Stimulated activated CD4-positive, alpha-beta T cell treated with anti-CD3 and anti-CD28 coated beads, Interleukin-4, amount 100 ng/mL, for 1 hour (primary cell): ENCODE data around the gene MCCC2.
"Not testable (repeated sequence)": the region's sequence is repeated elsewhere in the genome, so short reads cannot be mapped to it uniquely, and the experiment has no call there.

Experiments
- DNase-seq: peaks from one replicate; pipeline ENCODE4 v3.0.0-alpha.2; 2020

Gene MCCC2

DNA sequence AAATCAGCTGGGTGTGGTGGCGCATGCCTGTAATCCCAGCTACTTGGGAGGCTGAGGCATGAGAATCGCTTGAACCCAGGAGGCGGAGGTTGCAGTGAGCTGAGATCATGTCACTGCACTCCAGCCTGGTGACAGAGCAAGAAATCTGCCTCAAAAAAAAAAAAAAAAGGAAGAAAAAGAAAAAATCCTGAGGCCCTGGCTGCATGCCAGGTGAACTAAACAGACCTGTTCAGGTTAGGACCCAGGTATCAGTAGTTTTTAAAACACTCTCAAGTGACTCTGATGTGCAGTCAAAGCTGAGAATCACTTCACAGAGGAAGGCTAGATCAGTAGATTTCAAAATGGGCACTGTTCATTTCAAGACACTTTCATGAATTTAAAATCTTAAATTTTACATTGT is 77.5 kb downstream of the MCCC2 start:
- not testable (repeated sequence) for DNase-seq

DNA sequence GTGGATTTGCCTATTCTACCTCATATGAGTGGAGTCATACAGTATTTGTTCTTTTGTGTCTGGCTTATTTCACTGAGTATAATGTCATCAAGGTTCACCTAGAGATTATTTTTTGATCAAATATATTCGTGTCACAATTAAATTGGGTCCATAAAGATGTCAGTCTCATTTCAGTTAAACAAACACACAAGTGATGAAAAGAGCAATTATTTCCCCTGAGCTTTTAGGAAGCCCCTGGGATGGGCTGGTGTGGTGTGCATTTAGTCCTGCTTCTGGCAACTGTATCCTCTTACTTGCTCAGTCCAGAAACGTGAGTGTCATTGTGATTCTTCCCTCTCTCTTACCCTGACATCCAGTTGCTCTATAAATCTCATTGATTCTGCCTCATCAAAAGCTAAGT is 79.2 kb downstream of the MCCC2 start:
- no peak for DNase-seq

DNA sequence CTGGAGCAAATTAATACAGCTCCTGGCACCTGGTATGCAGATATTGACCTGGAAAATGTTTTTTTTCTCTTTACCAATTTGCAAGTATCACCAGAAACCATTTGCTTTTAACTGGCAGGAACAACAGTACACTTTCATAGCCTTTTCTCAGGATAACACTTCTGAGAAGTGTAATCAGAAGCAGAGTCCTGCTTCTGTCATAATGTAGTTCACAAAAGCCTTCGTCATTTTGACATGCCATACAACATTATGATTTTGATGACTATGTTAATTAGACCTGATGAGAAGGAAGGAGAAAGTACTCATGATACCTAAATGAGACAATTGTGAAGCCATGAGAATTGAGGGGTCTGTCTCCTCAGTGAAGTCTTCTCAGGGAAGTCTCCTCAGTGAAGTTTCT is 90.8 kb downstream of the MCCC2 start:
- no peak for DNase-seq

DNA sequence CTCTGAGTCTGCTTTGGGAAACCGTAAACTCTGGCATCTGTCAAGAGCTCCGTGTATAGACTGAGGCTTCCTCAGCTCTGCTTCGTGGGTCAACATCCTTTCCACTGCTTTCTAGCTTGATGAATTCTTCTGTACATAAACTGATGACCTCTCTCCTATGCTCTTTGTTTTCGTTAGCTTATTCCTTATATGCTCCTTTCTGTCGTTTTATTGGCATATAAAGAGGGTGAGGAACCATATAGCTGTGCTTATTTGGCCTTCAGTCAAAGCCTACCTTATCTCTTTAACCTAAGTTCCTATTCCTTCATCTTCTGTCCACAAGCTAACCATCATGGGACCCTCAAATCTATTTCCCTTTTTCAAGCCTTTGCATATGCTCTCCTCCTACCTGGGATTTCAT is 92.6 kb downstream of the MCCC2 start:
- DNase-seq = no peak

DNA sequence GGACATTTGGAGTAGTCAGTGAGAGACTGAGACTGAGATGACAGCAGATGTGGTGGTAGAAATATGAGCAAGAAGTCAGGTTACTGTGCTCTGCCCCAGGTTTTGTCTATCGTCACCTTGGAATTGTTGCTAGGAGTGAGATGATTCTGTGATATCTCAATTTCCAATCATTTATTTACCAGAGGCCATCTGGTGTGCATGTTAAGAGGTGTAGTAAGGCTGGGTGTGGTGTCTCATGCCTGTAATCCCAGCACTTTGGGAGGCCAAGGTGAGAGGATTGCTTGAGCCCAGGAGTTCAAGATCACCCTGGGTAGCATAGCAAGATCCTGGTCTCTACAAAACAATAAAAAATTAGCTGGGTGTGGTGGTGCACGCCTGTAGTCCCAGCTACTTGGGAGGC is 93.4 kb downstream of the MCCC2 start:
- no peak for DNase-seq

DNA sequence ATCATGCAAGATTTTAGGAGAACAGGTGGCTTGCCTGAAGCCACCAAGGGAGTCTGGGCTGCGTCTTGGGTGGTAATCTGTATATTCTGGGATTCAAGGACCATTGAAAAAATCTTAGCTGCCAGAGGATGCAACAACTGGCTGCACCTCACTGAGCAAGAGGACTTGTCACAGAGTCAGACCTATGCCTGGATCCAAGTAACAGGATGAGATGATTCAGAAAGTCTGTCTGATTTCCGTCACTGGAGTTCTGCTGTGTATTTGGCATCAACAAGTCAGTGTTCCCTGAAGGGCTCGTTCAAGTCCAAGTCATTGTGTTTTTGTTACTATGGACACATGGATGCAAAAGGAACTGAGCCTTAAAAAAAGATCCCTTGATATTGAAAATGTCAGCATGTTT is 94.2 kb downstream of the MCCC2 start:
- DNase-seq = no peak

DNA sequence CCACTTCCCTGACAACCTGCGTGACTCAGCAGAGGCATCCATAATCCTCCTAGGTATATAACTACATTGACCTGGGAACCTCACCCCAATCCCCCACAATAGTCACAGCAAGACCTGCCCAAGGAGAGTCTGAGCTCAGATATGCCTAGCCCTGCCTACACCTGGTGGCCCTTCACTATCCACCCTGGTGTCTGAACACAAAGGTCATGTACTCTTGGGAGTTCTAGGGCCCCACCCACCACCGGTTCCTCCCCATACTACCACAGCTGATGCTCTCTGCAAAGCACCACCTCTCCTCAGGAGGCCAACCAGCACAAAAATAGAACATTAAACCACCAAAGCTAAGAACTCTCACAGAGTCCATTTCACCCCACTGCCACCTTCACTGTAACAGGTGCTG is 97.2 kb downstream of the MCCC2 start:
- no peak for DNase-seq

DNA sequence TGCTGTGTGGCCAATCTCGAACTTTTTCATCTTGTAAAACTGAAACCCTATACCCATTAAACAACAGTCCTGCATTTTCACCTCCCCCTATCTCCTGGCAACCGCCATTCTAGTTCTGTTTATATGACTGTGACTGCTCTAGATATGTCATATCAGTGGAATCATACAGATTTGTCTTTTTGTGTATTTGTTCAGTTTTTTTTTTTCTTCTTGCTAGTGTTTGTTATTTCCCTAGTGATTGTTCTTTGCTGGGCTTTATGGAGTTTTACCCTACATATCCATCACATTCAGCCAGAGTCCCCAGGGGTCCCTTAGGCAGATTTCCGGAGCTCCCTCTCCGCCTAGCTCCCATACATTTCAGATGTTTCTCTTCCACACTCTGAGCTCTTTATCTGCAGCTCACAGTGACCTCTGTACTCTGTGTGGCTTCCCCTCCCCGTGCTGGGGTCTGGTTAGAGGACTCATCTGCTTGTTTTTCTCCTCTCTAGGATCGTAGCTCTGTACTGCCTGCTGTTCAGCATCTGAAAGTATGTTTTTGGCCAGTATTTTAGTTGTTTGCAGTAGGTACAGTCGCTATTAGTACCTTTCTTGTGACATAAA is 106.8 kb downstream of the MCCC2 start:
- DNase-seq = no peak

DNA sequence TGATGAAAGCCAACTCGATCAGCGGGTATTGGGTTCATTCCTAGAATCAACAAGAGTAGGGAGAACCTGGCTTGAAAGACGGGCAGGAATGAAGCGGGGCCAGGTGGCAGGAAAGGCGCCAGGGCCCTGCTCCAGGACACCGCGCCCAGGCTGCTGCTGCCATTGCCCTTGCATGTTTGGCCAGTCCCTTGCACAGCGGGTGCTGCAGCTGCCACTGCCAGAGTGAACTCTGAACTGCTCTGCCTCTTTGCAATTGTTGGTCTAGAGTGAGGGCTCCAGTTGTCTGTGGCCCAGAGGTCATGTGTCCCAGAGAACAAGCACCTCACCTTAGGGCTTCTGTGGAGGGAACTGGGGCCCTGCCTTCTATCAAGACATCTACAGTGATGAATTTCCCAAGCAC is 107.9 kb downstream of the MCCC2 start:
- DNase-seq = no peak

DNA sequence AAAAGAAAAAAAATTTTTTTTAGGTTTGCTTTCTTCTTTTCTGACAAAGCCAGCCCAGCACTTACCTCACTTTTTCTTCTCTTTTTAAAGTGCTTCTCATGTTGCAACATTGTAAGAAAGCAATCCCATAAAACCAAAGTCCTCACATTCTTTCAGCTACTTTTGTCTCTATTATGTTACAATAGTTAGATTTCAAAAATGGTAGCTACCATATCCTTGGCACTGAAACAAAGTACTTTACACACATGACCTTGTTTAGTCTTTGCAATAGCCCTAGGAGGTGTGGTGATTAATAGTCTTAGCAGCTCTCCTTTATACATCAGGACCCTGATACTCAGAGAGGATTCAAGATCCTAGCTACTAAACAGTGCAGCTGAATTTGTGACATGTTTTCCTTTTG is 108.5 kb downstream of the MCCC2 start:
- DNase-seq = no peak

DNA sequence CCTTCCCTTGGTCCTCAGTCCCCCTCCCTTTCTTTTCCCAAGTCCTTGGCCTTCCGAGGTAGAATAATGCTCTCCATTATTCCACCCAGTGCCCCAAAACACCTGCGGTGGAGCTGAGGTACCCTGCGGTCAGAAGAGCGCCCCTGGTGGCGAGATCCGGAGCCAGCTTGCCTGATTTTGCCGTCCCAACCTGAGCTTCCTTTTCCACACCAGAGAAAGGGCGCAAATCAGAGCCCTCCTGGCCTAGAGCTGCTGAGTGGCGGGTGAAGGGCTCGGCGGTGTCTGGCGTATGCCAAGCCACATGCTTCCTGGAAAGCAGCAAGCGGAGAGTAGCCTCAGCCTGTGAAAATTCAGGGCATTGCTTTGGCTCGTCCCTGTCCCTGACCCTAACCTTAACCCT is 110.8 kb downstream of the MCCC2 start:
- DNase-seq = no peak

DNA sequence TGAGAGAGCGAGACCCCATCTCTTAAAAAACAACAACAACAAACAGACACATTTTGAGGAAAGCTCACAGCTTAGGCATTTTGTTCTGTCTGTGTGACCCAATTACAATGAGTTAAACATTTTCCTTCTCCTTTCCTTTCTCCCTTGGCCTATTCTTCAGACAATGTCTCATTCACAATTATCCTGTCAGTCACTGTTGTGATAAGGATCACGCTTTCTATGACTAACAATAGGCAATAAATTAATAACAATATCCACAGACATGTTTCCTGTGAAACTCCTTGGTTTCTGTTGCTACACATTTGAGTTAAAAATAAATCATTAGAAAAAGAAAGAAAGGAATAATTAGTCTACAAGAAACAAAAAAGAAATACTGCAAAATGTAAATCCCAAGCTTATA is 112.1 kb downstream of the MCCC2 start:
- DNase-seq = no peak

DNA sequence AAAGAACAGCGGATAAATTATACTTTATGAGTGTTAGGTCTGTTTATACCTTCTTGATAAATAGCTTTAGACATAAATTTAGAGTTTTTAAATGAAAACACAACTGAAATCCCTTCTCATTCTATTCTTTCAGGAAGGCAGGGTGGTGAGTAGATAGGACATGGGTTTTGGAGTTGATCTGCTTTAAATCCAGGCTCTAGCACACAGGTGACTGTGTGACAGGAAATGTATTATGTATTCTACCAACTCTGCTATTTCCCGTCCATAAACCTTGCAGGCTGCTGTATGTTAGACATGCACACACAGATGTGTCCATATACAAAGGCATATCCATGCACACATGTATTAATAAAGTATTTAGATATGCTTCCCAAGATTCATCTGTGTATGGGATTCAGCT is 112.6 kb downstream of the MCCC2 start:
- no peak for DNase-seq

DNA sequence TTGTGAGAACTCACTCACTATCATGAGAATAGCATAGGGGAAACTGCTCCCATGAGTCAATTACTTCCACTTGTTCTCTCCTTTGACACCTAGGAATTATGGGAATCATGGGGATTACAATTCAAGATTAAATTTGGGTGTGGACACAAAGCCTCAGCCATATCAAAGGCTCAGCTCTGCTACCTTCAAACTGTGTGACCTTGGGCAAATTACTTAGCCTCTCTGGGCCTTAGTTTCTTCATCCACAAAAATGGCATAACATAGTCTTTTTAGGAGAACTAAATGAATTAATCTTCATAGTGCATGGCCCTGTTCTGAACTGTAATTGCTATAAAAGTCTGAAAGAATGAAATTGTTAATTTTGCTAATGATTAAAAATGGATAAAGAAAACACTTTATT is 113.7 kb downstream of the MCCC2 start:
- DNase-seq = no peak

DNA sequence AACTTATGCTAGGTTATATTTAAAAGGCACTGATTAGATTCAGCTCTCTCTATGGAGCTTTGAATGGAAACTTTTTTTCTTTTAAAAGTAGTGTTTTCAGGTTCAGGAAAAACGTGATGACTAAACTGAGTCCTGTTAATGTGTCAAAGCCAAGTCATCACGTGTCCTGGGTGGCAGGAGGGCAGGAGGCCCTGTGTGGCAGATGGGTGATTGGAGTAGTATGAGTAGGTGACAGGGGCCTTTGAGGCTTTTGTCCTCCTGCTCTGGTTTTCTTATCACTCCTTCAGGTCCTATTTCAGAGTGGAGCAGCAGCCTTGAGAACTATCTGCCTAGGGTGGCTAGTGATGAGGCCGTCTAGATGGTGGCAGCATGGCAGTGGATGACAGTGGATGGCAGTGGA is 114.3 kb downstream of the MCCC2 start:
- no peak for DNase-seq

DNA sequence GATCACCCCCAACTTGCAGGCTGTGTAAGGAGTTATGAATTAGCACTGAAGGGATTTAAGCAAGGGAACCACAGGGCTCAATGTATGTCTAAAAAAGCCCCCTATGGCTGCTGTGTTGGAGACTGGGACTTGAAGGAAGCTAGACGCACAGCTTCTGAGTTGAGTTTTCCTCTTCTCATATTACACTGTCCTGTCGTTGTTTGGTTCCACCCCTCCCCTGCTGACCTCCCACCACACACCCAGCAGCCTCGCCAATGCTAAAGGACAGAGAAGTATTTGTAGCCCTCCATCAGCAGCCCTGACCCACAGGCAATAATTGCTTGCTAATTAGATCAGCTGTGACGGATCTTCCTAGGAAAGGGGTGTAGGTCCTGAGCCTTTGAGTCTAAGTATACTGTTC is 116.8 kb downstream of the MCCC2 start:
- no peak for DNase-seq

DNA sequence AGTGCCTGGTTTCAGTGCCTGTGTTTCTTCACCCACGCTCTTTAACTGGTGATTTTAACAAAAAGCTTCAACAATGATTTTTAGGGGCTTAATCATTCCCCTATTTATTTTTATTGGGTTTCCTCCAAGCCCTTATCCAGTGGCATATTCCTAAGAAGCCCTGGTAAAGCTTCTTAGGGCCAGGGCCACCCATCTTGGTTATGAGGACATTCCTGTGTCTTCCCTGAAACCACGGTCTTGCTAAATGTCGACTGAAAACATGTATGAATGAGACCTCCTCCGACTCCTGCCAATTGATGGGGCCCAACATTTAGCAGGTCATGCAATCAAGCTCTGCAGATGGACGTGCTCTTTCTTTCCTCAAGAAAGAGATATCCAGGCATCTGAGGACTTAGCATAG is 118.3 kb downstream of the MCCC2 start:
- no peak for DNase-seq

DNA sequence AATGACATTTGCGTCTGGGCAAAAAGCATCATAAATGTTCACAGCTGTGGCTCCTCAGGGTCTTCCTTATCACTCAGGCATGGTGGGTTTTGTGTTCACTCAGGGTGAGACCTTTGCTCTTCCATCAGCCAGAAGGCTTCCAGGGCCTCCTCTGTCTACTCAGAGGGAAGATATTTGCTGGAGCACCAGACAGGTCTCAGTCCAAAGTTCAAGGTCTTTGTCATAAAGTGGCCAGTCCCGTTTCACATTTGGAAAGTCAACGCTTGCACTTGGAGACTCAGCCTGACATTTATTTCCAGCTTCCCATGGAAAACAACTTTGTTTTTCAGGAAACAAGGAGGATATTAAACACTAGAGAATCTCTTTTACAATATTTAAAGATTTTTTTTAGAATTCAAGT is 119.8 kb downstream of the MCCC2 start:
- no peak for DNase-seq
